ENCODE data around the gene LRRC73. TPM values are rescaled to one million over a fixed set of nuclear protein-coding genes. Genes with fewer than 3 reads are reported as not detected.

LRRC73 gene
- total RNA-seq, 4 donors from 2014 or later = 0.33 to 0.57 TPM; not detected in 2

GRCh38 chr6:43494321-43494720, 15.8 kb downstream of the LRRC73 start:
- no peak for TF ChIP-seq CTCF (IDR thresholded peaks at IDR 0.05; ENCODE audit: low read depth)

- no peak for TF ChIP-seq CTCF (IDR thresholded peaks at IDR 0.05; ENCODE audit: low read depth)
Measured at GRCh38 chr6:43493833-43494232, 16.3 kb downstream of the LRRC73 start.

GRCh38 chr6:43493230-43493629, 16.9 kb downstream of the LRRC73 start:
- TF ChIP-seq CTCF (IDR thresholded peaks at IDR 0.05; ENCODE audit: low read depth) = no peak

GRCh38 chr6:43492673-43493072, 17.5 kb downstream of the LRRC73 start:
- TF ChIP-seq CTCF (IDR thresholded peaks at IDR 0.05; ENCODE audit: low read depth) = no peak

GRCh38 chr6:43491750-43492661, 18.1 kb downstream of the LRRC73 start:
- TF ChIP-seq CTCF (IDR thresholded peaks at IDR 0.05; ENCODE audit: low read depth) = no peak

GRCh38 chr6:43490523-43490939, 19.6 kb downstream of the LRRC73 start:
- TF ChIP-seq CTCF (IDR thresholded peaks at IDR 0.05; ENCODE audit: low read depth) = no peak

- no peak for TF ChIP-seq CTCF (IDR thresholded peaks at IDR 0.05; ENCODE audit: low read depth)
Measured at GRCh38 chr6:43489277-43490072, 20.7 kb downstream of the LRRC73 start.

Measured in subcutaneous adipose tissue (tissue), 4 donors.